ENCODE measurements around the gene AFG3L2.

The AFG3L2 gene

DNA sequence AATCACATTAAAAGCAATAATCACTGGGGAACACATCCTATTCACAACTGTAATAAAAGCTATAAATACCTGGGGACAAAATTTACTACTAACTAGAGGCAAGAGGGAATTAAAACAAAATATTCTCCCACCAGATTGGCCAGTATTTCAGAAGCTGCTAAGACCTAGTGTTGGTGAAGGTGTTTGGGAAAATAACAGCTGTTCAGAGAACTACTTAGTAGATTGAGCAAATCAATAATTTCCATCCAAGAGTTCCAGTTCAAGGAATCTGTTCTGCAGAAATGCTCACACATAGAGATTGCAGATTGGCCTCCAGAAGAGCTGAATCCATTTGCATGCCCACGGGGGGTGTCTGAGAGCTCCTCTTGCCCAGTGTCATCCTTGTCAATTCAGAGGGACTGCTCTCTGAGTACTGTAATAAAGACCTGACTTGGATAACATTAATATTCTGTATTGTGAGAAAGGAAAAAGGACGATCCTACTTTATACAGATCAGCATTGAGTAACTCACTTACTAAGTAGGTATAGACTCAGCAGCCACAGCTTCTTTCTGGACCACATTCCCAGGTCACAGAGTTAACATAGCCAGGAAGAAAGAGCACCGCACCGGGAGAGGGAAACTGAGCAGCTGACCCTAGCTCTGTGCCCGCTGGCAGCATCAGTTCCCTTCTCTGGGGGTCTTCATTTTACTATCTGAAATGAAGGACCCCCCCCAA, 63.3 kb downstream of the AFG3L2 start:
- Histone ChIP-seq H2AFZ (no peak overlapping the region), H3K9ac (no peak overlapping the region), H3K4me3 (ENCODE audit: low read depth, low read length) (no peak overlapping the region), H3K27me3 (ENCODE audit: control insufficient read depth, insufficient read depth, low read length) (no peaks in the 10 kb centered on the region), H3K27ac (no peak overlapping the region), H3K36me3 (ENCODE audit: control insufficient read depth, insufficient read depth, low read length) (no peaks in the 10 kb centered on the region), H3K9me3 (ENCODE audit: control insufficient read depth, low read length) (no peaks in the 10 kb centered on the region), H3K4me1 (no peaks in the 10 kb centered on the region), H3K4me2 (ENCODE audit: low read length) (no peak overlapping the region), H3K79me2 (no peaks in the 10 kb centered on the region)
- TF ChIP-seq, protein P1, sequence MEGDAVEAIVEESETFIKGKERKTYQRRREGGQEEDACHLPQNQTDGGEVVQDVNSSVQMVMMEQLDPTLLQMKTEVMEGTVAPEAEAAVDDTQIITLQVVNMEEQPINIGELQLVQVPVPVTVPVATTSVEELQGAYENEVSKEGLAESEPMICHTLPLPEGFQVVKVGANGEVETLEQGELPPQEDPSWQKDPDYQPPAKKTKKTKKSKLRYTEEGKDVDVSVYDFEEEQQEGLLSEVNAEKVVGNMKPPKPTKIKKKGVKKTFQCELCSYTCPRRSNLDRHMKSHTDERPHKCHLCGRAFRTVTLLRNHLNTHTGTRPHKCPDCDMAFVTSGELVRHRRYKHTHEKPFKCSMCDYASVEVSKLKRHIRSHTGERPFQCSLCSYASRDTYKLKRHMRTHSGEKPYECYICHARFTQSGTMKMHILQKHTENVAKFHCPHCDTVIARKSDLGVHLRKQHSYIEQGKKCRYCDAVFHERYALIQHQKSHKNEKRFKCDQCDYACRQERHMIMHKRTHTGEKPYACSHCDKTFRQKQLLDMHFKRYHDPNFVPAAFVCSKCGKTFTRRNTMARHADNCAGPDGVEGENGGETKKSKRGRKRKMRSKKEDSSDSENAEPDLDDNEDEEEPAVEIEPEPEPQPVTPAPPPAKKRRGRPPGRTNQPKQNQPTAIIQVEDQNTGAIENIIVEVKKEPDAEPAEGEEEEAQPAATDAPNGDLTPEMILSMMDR (IDR thresholded peaks at IDR 0.05): no peak

DNA sequence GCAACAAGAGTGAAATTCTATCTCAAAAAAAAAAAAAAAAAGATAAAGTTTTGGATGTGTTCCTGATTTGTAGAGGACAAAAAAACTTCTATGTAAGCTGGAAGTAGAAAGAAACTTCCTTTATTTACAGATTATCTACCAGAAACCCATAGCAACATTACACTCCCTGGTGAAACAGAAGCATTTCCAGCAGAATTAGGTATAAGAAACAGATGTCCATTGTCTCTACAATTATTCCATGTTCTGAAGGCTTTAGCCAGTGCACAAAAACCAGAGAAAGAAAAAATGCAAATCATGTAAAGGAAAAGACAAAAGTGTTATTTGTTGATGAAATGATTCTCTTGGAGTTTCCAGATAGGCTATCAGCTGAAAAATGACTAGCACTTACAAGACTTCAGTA, 64.1 kb downstream of the AFG3L2 start:
- no peak overlapping the region for H3K4me3 ChIP-seq (ENCODE audit: low read depth, low read length)
- TF ChIP-seq, protein P1 (IDR thresholded peaks at IDR 0.05): no peak
- H3K4me1 ChIP-seq: no peaks in the 10 kb centered on the region
- no peak overlapping the region for H3K9ac ChIP-seq
- no peak overlapping the region for H3K4me2 ChIP-seq (ENCODE audit: low read length)
- H3K27ac ChIP-seq: no peak overlapping the region
- no peaks in the 10 kb centered on the region for H3K36me3 ChIP-seq (ENCODE audit: control insufficient read depth, insufficient read depth, low read length)
- H3K79me2 ChIP-seq: no peaks in the 10 kb centered on the region
- no peaks in the 10 kb centered on the region for H3K27me3 ChIP-seq (ENCODE audit: control insufficient read depth, insufficient read depth, low read length)
- H3K9me3 ChIP-seq (ENCODE audit: control insufficient read depth, low read length): no peaks in the 10 kb centered on the region
- H2AFZ ChIP-seq: no peak overlapping the region

DNA sequence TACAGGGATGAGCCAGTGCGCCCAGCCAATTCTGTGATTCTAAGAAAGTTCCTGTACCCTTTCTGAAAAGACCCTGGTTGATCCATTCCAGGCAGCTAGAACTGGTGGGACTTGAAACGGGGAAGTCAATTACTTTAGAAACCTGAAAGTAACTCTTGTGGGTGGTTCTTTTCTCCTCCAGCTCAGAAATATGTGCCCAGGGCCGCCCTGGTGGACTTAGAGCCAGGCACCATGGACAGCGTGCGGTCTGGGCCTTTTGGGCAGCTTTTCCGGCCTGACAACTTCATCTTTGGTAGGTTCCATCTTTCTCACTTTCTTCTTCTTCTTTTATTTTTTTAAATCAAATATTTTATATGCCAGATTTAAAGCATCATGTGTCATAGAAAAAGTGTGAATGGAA, 66.3 kb downstream of the AFG3L2 start:
- TF ChIP-seq, protein P1 (IDR thresholded peaks at IDR 0.05): no peak
- no peak overlapping the region for H2AFZ ChIP-seq
- H3K79me2 ChIP-seq: no peaks in the 10 kb centered on the region
- no peak overlapping the region for H3K27ac ChIP-seq
- no peaks in the 10 kb centered on the region for H3K36me3 ChIP-seq (ENCODE audit: control insufficient read depth, insufficient read depth, low read length)
- no peak overlapping the region for H3K4me2 ChIP-seq (ENCODE audit: low read length)
- H3K9me3 ChIP-seq (ENCODE audit: control insufficient read depth, low read length): no peaks in the 10 kb centered on the region
- H3K4me3 ChIP-seq (ENCODE audit: low read depth, low read length): no peak overlapping the region
- no peak overlapping the region for H3K9ac ChIP-seq
- no peaks in the 10 kb centered on the region for H3K27me3 ChIP-seq (ENCODE audit: control insufficient read depth, insufficient read depth, low read length)
- H3K4me1 ChIP-seq: no peaks in the 10 kb centered on the region

DNA sequence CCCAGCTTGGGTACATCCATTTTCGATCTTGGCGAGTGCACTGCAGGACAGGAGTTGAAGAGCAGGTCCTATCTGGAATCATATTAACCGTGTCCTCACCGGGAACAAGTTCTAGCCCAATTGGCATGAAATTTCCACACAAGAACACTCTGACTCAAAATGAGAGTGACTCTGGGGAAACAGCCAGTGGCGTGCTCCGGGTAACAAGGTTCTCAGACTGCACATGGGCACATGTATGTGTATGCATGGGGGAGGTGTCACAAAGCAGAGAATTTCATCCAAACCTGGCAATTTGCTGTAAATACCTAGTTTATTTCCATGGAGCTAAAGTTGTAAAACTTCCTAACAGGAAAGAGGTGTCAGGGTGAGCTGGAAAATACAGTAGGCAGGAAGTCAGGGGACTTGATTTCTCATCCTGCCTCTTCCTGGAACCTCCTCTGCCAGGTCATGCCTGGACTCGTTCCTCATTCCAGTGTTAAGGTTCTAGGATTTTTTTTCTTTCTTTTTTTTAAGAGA, 67.3 kb downstream of the AFG3L2 start:
- Histone ChIP-seq H3K79me2 (no peaks in the 10 kb centered on the region), H3K4me1 (peaks cover 5% of the 10 kb centered on the region), H2AFZ (no peak overlapping the region), H3K4me3 (ENCODE audit: low read depth, low read length) (no peak overlapping the region), H3K9me3 (ENCODE audit: control insufficient read depth, low read length) (no peaks in the 10 kb centered on the region), H3K27me3 (ENCODE audit: control insufficient read depth, insufficient read depth, low read length) (no peaks in the 10 kb centered on the region), H3K27ac (peak overlapping the region; percentile 61), H3K9ac (no peak overlapping the region), H3K4me2 (ENCODE audit: low read length) (no peak overlapping the region), H3K36me3 (ENCODE audit: control insufficient read depth, insufficient read depth, low read length) (no peaks in the 10 kb centered on the region)
- TF ChIP-seq, protein P1 (IDR thresholded peaks at IDR 0.05): no peak

Data from parathyroid adenoma (tissue), 2 donors.